ENCODE measurements around the gene PSG6. TPM values are rescaled to one million over a fixed set of nuclear protein-coding genes. Genes with fewer than 3 reads are reported as not detected.
"Not testable (repeated sequence)": the region's sequence is repeated elsewhere in the genome, so short reads cannot be mapped to it uniquely, and the experiment has no call there.

The PSG6 gene
- total RNA-seq, 2 experiments from 2014 or later, result not detected

DNA sequence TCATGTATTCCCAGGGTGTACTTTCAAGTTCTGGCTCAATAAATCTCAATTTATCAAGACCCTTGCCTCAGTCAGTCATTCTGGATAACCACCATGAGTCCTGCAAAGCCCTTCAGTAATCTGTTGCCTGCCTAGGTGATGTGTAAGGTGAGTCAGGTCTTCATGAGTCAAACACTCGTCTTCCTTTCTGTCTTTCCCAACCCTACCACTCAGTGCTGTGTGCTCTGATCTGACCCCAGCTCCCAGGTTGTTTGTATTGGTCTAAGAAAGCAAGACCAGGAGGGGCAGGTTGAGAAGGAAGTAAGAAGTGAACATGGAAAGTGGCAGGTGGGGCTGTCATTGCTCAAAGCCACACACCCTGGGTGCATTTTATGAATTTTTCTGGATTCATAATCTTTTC, 20.0 kb downstream of the PSG6 start:
- H3K36me3 Mint-ChIP-seq; H3K4me1 Mint-ChIP-seq; POLR2A ChIA-PET; ATAC-seq (ENCODE audit: low read depth); DNase-seq; H3K4me3 Mint-ChIP-seq; H3K27ac Mint-ChIP-seq; H3K27me3 Mint-ChIP-seq; H3K9me3 Mint-ChIP-seq: not testable (repeated sequence)

- not testable (repeated sequence) for ATAC-seq (ENCODE audit: low read depth); H3K4me1 Mint-ChIP-seq; H3K36me3 Mint-ChIP-seq; H3K27me3 Mint-ChIP-seq; DNase-seq; H3K27ac Mint-ChIP-seq; H3K4me3 Mint-ChIP-seq; H3K9me3 Mint-ChIP-seq
- POLR2A ChIA-PET, result interaction anchor here (0.6 kb wide), 1 partner anchor 889 kb away, joined by 4 read pairs; no protein-coding TSS in a partner anchor
These were observed 27.2 kb downstream of the PSG6 start for GRCh38 chr19:42890446-42890845.

DNA sequence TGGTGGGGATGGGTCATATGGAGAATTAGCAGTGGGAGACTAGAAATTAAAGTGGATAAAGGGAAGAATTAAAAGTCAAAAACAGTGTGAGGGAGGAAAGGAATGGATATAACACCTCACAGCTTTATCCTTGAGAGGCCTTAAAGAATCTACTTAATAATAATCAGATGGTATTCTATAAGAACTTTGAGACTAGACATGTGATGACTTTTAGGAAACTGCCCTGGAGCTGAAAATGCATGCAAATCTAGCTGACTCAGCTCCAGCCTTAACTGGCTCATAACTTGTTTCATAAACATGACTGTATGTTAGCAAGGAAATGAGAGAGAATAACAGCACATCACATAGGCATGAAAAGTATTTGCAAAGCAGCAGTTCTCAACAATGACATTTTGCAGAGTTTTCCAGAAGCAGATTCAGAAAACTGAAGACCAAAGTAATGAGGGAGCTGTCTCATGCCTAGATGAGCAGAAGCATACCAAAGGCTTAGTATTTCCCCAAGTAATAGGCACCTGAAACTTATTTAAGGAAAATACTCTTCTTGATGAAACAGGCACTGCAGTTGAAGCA, 29.7 kb downstream of the PSG6 start:
- H3K27me3 Mint-ChIP-seq, H3K27ac Mint-ChIP-seq, H3K4me1 Mint-ChIP-seq: not testable (repeated sequence)

GRCh38 chr19:42882730-42883129, 35.0 kb downstream of the PSG6 start:
- ATAC-seq (ENCODE audit: low read depth); H3K9me3 Mint-ChIP-seq; H3K27ac Mint-ChIP-seq; DNase-seq; H3K4me3 Mint-ChIP-seq; H3K27me3 Mint-ChIP-seq; POLR2A ChIA-PET; H3K36me3 Mint-ChIP-seq; H3K4me1 Mint-ChIP-seq: not testable (repeated sequence)

More for the DNA sequence above, 29.7 kb downstream of the PSG6 start:
- DNase-seq; H3K4me3 Mint-ChIP-seq; H3K9me3 Mint-ChIP-seq; POLR2A ChIA-PET; ATAC-seq (ENCODE audit: low read depth); H3K36me3 Mint-ChIP-seq: not testable (repeated sequence)

GRCh38 chr19:42882010-42882409, 35.7 kb downstream of the PSG6 start:
- H3K4me1 Mint-ChIP-seq; H3K36me3 Mint-ChIP-seq; POLR2A ChIA-PET; H3K4me3 Mint-ChIP-seq; ATAC-seq (ENCODE audit: low read depth); H3K27me3 Mint-ChIP-seq; H3K27ac Mint-ChIP-seq; H3K9me3 Mint-ChIP-seq; DNase-seq: not testable (repeated sequence)

DNA sequence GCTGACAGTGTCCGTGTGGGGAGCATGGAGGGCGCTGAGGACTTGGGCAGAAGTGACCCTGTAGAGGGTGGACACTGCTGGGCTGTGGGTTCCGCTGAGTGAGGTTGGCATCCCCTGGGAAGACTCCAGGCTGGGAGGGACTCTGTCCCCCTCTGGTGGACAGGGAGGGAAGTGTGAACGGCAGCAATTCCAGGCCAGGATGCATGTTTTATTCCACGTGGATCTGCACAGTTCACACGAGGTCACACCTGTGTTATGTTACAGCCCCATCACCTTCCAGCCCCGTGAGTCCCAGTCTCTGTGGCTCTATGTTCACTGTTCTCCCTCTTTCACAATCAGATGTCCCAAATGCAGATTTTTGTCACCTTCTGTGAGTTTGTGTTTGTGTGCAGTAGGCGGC, 36.4 kb downstream of the PSG6 start:
- ATAC-seq (ENCODE audit: low read depth); H3K36me3 Mint-ChIP-seq; DNase-seq; H3K4me1 Mint-ChIP-seq; H3K9me3 Mint-ChIP-seq; H3K4me3 Mint-ChIP-seq; H3K27ac Mint-ChIP-seq; H3K27me3 Mint-ChIP-seq; POLR2A ChIA-PET: not testable (repeated sequence)

GRCh38 chr19:42880621-42881020, 37.1 kb downstream of the PSG6 start:
- H3K27ac Mint-ChIP-seq; H3K36me3 Mint-ChIP-seq; H3K27me3 Mint-ChIP-seq; H3K4me3 Mint-ChIP-seq; DNase-seq; ATAC-seq (ENCODE audit: low read depth); POLR2A ChIA-PET; H3K9me3 Mint-ChIP-seq; H3K4me1 Mint-ChIP-seq: not testable (repeated sequence)

GRCh38 chr19:42879613-42880012, 38.1 kb downstream of the PSG6 start, which contains the start of gene PSG1:
TSS of gene PSG1 (minus strand) at chr19:42879713. CDS start at chr19:42879581, 132 bp downstream.
- no peak within 1 kb of the TSS for H3K4me3 Mint-ChIP-seq
- H3K9me3 Mint-ChIP-seq, result no peaks in the 10 kb centered on the region
- no peak within 1 kb of the TSS for H3K27ac Mint-ChIP-seq
- peaks cover 5% of the 10 kb centered on the region for H3K27me3 Mint-ChIP-seq
- ATAC-seq (ENCODE audit: low read depth) (no peak), DNase-seq (no peak)
- peaks cover 2% of the 10 kb centered on the region for H3K4me1 Mint-ChIP-seq
- POLR2A ChIA-PET, result no interaction called here
- H3K36me3 Mint-ChIP-seq, result no peaks in the 10 kb centered on the region

- H3K27ac Mint-ChIP-seq; POLR2A ChIA-PET; DNase-seq; H3K36me3 Mint-ChIP-seq; H3K4me1 Mint-ChIP-seq; H3K27me3 Mint-ChIP-seq; H3K4me3 Mint-ChIP-seq; H3K9me3 Mint-ChIP-seq; ATAC-seq (ENCODE audit: low read depth): not testable (repeated sequence)
These were observed 41.1 kb downstream of the PSG6 start for GRCh38 chr19:42876596-42876995.

GRCh38 chr19:42875881-42876280, 41.8 kb downstream of the PSG6 start:
- H3K4me1 Mint-ChIP-seq; H3K9me3 Mint-ChIP-seq; H3K27ac Mint-ChIP-seq; DNase-seq; ATAC-seq (ENCODE audit: low read depth); POLR2A ChIA-PET; H3K36me3 Mint-ChIP-seq; H3K4me3 Mint-ChIP-seq; H3K27me3 Mint-ChIP-seq: not testable (repeated sequence)

DNA sequence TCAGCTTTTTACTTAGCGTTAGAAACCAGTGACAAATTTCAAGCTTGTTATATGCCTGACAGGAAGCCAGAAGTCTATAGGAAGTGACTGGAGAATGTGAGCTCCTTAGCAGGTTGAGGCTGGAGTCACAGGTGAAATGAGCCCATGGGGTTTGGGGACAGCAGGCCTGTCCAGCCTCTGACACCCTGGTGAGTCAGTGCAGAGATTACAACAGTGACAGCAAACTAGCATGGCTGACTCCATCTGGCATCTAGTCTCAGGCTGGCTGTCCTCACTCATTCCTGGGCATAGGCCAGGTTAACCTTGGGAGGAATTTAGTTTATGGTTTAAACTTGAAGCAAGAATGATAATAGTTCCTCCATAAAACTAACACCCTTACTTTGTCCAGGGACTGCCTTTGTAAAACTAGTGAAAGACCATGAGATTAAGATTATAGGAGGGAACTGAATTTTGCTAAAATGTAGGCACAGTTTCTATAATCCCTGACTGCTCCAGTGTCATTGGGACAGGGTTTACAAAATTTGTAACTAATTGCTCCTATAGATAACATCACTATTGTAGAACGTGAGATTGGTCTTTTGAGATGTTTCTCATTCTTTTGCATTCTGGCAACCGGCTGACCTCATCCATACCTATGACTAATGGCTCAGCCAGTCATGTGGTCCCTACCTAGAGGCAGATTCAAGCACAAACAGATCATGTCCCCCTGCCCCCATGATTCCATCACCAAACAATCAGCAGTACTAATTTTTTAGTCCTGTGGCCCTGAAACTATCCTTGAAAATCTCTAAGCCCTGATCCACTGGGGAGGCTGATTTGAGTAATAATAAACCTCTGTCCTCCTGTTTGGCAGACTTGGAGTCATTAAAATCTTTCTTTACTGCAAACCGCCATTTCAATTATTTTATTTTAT, 42.5 kb downstream of the PSG6 start:
- H3K36me3 Mint-ChIP-seq; H3K9me3 Mint-ChIP-seq; ATAC-seq (ENCODE audit: low read depth); DNase-seq; POLR2A ChIA-PET; H3K4me3 Mint-ChIP-seq; H3K27me3 Mint-ChIP-seq; H3K27ac Mint-ChIP-seq; H3K4me1 Mint-ChIP-seq: not testable (repeated sequence)

- POLR2A ChIA-PET; H3K27me3 Mint-ChIP-seq; H3K4me3 Mint-ChIP-seq; H3K36me3 Mint-ChIP-seq; ATAC-seq (ENCODE audit: low read depth); DNase-seq; H3K9me3 Mint-ChIP-seq; H3K4me1 Mint-ChIP-seq; H3K27ac Mint-ChIP-seq: not testable (repeated sequence)
These were observed 43.6 kb downstream of the PSG6 start for GRCh38 chr19:42874136-42874535.

GRCh38 chr19:42872608-42873007, 45.1 kb downstream of the PSG6 start:
- no peak overlapping the region for H3K27ac Mint-ChIP-seq
- POLR2A ChIA-PET, result no interaction called here
- H3K36me3 Mint-ChIP-seq, result no peaks in the 10 kb centered on the region
- DNase-seq (no peak), ATAC-seq (ENCODE audit: low read depth) (no peak)
- no peaks in the 10 kb centered on the region for H3K4me1 Mint-ChIP-seq
- no peak overlapping the region for H3K4me3 Mint-ChIP-seq
- H3K9me3 Mint-ChIP-seq, result no peaks in the 10 kb centered on the region
- H3K27me3 Mint-ChIP-seq, result no peaks in the 10 kb centered on the region

- DNase-seq (no peak), ATAC-seq (ENCODE audit: low read depth) (no peak)
- H3K9me3 Mint-ChIP-seq, result no peaks in the 10 kb centered on the region
- no peak overlapping the region for H3K4me3 Mint-ChIP-seq
- H3K27me3 Mint-ChIP-seq, result no peaks in the 10 kb centered on the region
- H3K4me1 Mint-ChIP-seq, result no peaks in the 10 kb centered on the region
- POLR2A ChIA-PET, result no interaction called here
- H3K36me3 Mint-ChIP-seq, result no peaks in the 10 kb centered on the region
- H3K27ac Mint-ChIP-seq, result no peak overlapping the region
These were observed 60.2 kb downstream of the PSG6 start for GRCh38 chr19:42857544-42857867.

Data from activated naive CD8-positive, alpha-beta T cell treated with anti-CD3 and anti-CD28 coated beads, Interleukin-2, amount 10 ng/mL, durations not matched to agents 7 days and 5 days (primary cell).